GM23338 (cell line): ENCODE measurements around the gene WDR35. TPM values are rescaled to one million over a fixed set of nuclear protein-coding genes. Genes with fewer than 3 reads are reported as not detected.

Source experiments
- ATAC-seq: fragments of 200-7000 bp; cut with Tn5 transposase; 3 replicates; pipeline ENCODE4 v1.9.1; 2020
- DNase-seq: peaks from one replicate; pipeline ENCODE4 v3.0.0-alpha.2; 2015; ENCODE audit warnings: low spot score
- H2AFZ ChIP-seq: fragments of 200-600 bp; sonication (generic); 2 replicates; pipeline ENCODE4 v1.8.0; 2016; ENCODE audit warnings: antibody characterized with exemption, mild to moderate bottlenecking, moderate library complexity
- H3F3A ChIP-seq: fragments of 200-600 bp; sonication (generic); replicated peaks from 2 replicates; pipeline ENCODE4 v1.8.0; 2017; ENCODE audit warnings: antibody characterized with exemption, mixed run types, low read depth
- H3K27ac ChIP-seq: fragments of 200-600 bp; sonication (generic); 2 replicates; pipeline ENCODE4 v1.6.1; 2016; ENCODE audit warnings: low read depth
- H3K27me3 ChIP-seq: fragments of 200-600 bp; sonication (generic); 2 replicates; pipeline ENCODE4 v1.8.0; 2016; ENCODE audit warnings: mild to moderate bottlenecking, mixed run types, moderate library complexity; ENCODE audit not compliant: insufficient read depth
- H3K36me3 ChIP-seq: fragments of 200-600 bp; sonication (generic); 2 replicates; pipeline ENCODE4 v1.8.0; 2016; ENCODE audit warnings: mild to moderate bottlenecking; ENCODE audit not compliant: insufficient read depth
- H3K4me1 ChIP-seq: fragments of 200-600 bp; sonication (generic); 2 replicates; pipeline ENCODE4 v1.8.0; 2016; ENCODE audit warnings: mild to moderate bottlenecking, moderate library complexity; ENCODE audit not compliant: insufficient read depth
- H3K4me2 ChIP-seq: fragments of 200-600 bp; sonication (generic); 2 replicates; pipeline ENCODE4 v1.7.1; 2017; ENCODE audit warnings: mixed run types
- H3K4me3 ChIP-seq: fragments of 200-600 bp; sonication (generic); 2 replicates; pipeline ENCODE4 v1.6.1; 2016; ENCODE audit warnings: mixed run types
- H3K79me2 ChIP-seq: fragments of 200-600 bp; sonication (generic); replicated peaks from 2 replicates; pipeline ENCODE4 v1.8.0; 2017; ENCODE audit warnings: mild to moderate bottlenecking; ENCODE audit not compliant: insufficient read depth
- H3K9me2 ChIP-seq: fragments of 200-600 bp; sonication (generic); 2 replicates; pipeline ENCODE4 v1.8.0; 2017; ENCODE audit not compliant: insufficient read depth
- H4K20me1 ChIP-seq: fragments of 200-600 bp; sonication (generic); replicated peaks from 2 replicates; pipeline ENCODE4 v1.8.0; 2017; ENCODE audit warnings: mild to moderate bottlenecking; ENCODE audit not compliant: insufficient read depth
- H3K27ac Mint-ChIP-seq: 2 replicates; pipeline ENCODE4 v1.8.0; 2020; ENCODE audit warnings: inconsistent platforms, mild to moderate bottlenecking, moderate library complexity, mixed read lengths
- H3K27me3 Mint-ChIP-seq: 3 replicates; pipeline ENCODE4 v1.8.0; 2022; ENCODE audit warnings: low read depth, mild to moderate bottlenecking, moderate library complexity, mixed read lengths, inconsistent platforms; ENCODE audit not compliant: insufficient read depth, poor library complexity
- H3K36me3 Mint-ChIP-seq: 3 replicates; pipeline ENCODE4 v1.8.0; 2021; ENCODE audit warnings: low read depth, mild to moderate bottlenecking, inconsistent platforms, moderate library complexity, mixed read lengths
- H3K4me1 Mint-ChIP-seq: 3 replicates; pipeline ENCODE4 v1.8.0; 2020; ENCODE audit warnings: mild to moderate bottlenecking, inconsistent platforms, mixed read lengths
- H3K4me3 Mint-ChIP-seq: 3 replicates; pipeline ENCODE4 v1.8.0; 2021; ENCODE audit warnings: moderate library complexity, mild to moderate bottlenecking, inconsistent platforms, mixed read lengths
- H3K9me3 Mint-ChIP-seq: 3 replicates; pipeline ENCODE4 v1.8.0; 2020; ENCODE audit warnings: moderate library complexity, mild to moderate bottlenecking, inconsistent platforms, mixed read lengths
- CREB1 ChIP-seq: fragments of 250-450 bp; sonication (Bioruptor Pico); IDR thresholded peaks from 2 replicates; pipeline ENCODE4 v1.5.0; 2020; ENCODE audit warnings: low read depth, mild to moderate bottlenecking, moderate library complexity
- CTCF ChIP-seq, 2 experiments: fragments of 200-600 bp in 1 of 2; sonication (generic) in 1 of 2; conservative IDR thresholded peaks; 2 replicates each; pipeline versions ENCODE4 v1.5.1 to v1.6.1; 2016 to 2017; ENCODE audit warnings: antibody characterized with exemption in 2 of 2, low read depth in 2 of 2, mild to moderate bottlenecking in 2 of 2, moderate library complexity in 1 of 2
- EZH2phosphoT487 ChIP-seq: fragments of 200-600 bp; sonication (generic); IDR thresholded peaks from one replicate; pipeline ENCODE4 v1.8.1; 2018; ENCODE audit warnings: antibody characterized with exemption; ENCODE audit not compliant: unreplicated experiment
- JUNB ChIP-seq: IDR thresholded peaks from one replicate; pipeline ENCODE4 v1.6.1; 2016; ENCODE audit warnings: antibody characterized with exemption; ENCODE audit not compliant: unreplicated experiment
- STAT1 ChIP-seq: IDR thresholded peaks from one replicate; pipeline ENCODE4 v1.6.1; 2016; ENCODE audit warnings: antibody characterized with exemption; ENCODE audit not compliant: unreplicated experiment
- ZNF114 ChIP-seq: fragments of 250-450 bp; sonication (Bioruptor Pico); IDR thresholded peaks from 2 replicates; pipeline ENCODE4 v1.5.0; 2020; ENCODE audit warnings: mild to moderate bottlenecking, moderate library complexity
- ZNF331 ChIP-seq: fragments of 250-450 bp; sonication (Bioruptor Pico); IDR thresholded peaks from 2 replicates; pipeline ENCODE4 v1.5.0; 2020; ENCODE audit warnings: low read depth, mild to moderate bottlenecking, moderate library complexity
- polyA plus RNA-seq: library from polyadenylated mRNA; unstranded; fragments of >200 nt; fragmentation: Nextera tagmentation; extraction: Ambion mirVana; gene quantifications from 2 replicates; pipeline ENCODE4 v1.2.1, GENCODE V29; 2016
- total RNA-seq: library from RNA; depleted of rRNA; stranded (reverse); fragments of >200 nt; shearing (Covaris generic); gene quantifications from 2 replicates; pipeline ENCODE4 v1.2.3, GENCODE V29; 2014
- TF ChIP-seq, protein P1 (sequence below): fragments of 250-450 bp; sonication (Bioruptor Pico); IDR thresholded peaks from 2 replicates; pipeline ENCODE4 v1.5.0; 2020; ENCODE audit warnings: mild to moderate bottlenecking, moderate library complexity

Gene WDR35
- total and polyA plus RNA-seq, 2 experiments from 2014 or later: 5.3 to 20.0 TPM

- TF ChIP-seq, protein P1, sequence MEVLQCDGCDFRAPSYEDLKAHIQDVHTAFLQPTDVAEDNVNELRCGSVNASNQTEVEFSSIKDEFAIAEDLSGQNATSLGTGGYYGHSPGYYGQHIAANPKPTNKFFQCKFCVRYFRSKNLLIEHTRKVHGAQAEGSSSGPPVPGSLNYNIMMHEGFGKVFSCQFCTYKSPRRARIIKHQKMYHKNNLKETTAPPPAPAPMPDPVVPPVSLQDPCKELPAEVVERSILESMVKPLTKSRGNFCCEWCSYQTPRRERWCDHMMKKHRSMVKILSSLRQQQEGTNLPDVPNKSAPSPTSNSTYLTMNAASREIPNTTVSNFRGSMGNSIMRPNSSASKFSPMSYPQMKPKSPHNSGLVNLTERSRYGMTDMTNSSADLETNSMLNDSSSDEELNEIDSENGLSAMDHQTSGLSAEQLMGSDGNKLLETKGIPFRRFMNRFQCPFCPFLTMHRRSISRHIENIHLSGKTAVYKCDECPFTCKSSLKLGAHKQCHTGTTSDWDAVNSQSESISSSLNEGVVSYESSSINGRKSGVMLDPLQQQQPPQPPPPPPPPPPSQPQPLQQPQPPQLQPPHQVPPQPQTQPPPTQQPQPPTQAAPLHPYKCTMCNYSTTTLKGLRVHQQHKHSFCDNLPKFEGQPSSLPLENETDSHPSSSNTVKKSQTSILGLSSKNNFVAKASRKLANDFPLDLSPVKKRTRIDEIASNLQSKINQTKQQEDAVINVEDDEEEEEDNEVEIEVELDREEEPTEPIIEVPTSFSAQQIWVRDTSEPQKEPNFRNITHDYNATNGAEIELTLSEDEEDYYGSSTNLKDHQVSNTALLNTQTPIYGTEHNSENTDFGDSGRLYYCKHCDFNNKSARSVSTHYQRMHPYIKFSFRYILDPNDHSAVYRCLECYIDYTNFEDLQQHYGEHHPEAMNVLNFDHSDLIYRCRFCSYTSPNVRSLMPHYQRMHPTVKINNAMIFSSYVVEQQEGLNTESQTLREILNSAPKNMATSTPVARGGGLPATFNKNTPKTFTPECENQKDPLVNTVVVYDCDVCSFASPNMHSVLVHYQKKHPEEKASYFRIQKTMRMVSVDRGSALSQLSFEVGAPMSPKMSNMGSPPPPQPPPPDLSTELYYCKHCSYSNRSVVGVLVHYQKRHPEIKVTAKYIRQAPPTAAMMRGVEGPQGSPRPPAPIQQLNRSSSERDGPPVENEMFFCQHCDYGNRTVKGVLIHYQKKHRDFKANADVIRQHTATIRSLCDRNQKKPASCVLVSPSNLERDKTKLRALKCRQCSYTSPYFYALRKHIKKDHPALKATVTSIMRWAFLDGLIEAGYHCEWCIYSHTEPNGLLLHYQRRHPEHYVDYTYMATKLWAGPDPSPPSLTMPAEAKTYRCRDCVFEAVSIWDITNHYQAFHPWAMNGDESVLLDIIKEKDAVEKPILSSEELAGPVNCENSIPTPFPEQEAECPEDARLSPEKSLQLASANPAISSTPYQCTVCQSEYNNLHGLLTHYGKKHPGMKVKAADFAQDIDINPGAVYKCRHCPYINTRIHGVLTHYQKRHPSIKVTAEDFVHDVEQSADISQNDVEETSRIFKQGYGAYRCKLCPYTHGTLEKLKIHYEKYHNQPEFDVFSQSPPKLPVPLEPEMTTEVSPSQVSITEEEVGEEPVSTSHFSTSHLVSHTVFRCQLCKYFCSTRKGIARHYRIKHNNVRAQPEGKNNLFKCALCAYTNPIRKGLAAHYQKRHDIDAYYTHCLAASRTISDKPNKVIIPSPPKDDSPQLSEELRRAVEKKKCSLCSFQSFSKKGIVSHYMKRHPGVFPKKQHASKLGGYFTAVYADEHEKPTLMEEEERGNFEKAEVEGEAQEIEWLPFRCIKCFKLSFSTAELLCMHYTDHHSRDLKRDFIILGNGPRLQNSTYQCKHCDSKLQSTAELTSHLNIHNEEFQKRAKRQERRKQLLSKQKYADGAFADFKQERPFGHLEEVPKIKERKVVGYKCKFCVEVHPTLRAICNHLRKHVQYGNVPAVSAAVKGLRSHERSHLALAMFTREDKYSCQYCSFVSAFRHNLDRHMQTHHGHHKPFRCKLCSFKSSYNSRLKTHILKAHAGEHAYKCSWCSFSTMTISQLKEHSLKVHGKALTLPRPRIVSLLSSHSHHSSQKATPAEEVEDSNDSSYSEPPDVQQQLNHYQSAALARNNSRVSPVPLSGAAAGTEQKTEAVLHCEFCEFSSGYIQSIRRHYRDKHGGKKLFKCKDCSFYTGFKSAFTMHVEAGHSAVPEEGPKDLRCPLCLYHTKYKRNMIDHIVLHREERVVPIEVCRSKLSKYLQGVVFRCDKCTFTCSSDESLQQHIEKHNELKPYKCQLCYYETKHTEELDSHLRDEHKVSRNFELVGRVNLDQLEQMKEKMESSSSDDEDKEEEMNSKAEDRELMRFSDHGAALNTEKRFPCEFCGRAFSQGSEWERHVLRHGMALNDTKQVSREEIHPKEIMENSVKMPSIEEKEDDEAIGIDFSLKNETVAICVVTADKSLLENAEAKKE (CRISPR knock-in tag): no peak
Observed at GRCh38 chr2:19971691-19972090, 18.2 kb downstream of the WDR35 start (continued).

DNA sequence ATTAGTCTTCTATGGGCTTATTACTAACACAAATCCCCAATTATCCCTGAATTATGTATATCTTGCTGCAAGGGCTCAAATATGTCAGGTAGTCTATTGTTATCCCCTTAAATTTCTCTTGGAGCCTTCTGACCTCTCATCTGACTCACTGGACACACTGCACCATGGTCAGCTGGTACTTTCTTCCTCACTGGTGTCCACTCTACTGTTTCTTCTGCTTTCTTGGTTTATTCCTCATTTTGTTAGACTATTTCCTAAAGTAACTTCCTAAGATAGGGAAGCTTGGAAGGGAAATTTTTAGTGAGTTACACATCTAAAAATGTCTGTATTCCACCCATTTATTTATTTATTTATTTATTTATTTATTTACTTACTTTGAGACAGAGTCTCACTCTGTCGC lies 26.5 kb downstream of the WDR35 start:
- Mint-ChIP-seq H3K27me3 (peaks cover 3% of the 10 kb centered on the region), H3K4me1 (no peaks in the 10 kb centered on the region), H3K36me3 (peaks cover 19% of the 10 kb centered on the region), H3K4me3 (no peak overlapping the region), H3K9me3 (no peaks in the 10 kb centered on the region), H3K27ac (no peak overlapping the region)
- Histone ChIP-seq H3K79me2 (no peaks in the 10 kb centered on the region), H3K9me2 (no peaks in the 10 kb centered on the region), H3K4me1 (no peaks in the 10 kb centered on the region), H3K27ac (no peak overlapping the region), H3K4me2 (no peak overlapping the region), H3F3A (no peaks in the 10 kb centered on the region), H2AFZ (no peak overlapping the region), H3K4me3 (no peak overlapping the region), H3K36me3 (peaks cover 9% of the 10 kb centered on the region), H4K20me1 (peaks cover 7% of the 10 kb centered on the region), H3K27me3 (no peaks in the 10 kb centered on the region)
- no peak for DNase-seq
- ATAC-seq: no peak
- TF ChIP-seq EZH2phosphoT487 (no peak), JUNB (no peak), CTCF (conservative IDR thresholded peaks at IDR 0.05; ENCODE audit: low read depth in 2 of 2) (no peak), ZNF331 (CRISPR knock-in tag) (no peak), ZNF114 (CRISPR knock-in tag) (no peak), CREB1 (CRISPR knock-in tag) (no peak), STAT1 (no peak)
- TF ChIP-seq, protein P1 (CRISPR knock-in tag): no peak
